Activated B cell treated with CpG ODN at 0.5 μM for 24 hours (primary cell): ENCODE data around the gene ENSA. TPM values are rescaled to one million over a fixed set of nuclear protein-coding genes. Genes with fewer than 3 reads are reported as not detected.
"Not testable (repeated sequence)": the region's sequence is repeated elsewhere in the genome, so short reads cannot be mapped to it uniquely, and the experiment has no call there.

Experiments
- ATAC-seq: fragments of 200-7000 bp; cut with Tn5 transposase; one replicate; pipeline ENCODE4 v1.10.0; 2021; ENCODE audit warnings: low read depth, mild to moderate bottlenecking, moderate library complexity
- CTCF ChIA-PET: fragments of 350-600 bp; sonication (Branson Sonifier 250); formaldehyde crosslinking; loops from one replicate; lab custom pipeline; 2021; ENCODE audit warnings: antibody characterized with exemption; lab: Charles Lee
- POLR2A ChIA-PET: fragments of 350-600 bp; sonication (Branson Sonifier 250); formaldehyde crosslinking; loops from one replicate; lab custom pipeline; 2021; ENCODE audit warnings: antibody characterized with exemption; lab: Charles Lee
- DNase-seq: peaks from one replicate; pipeline ENCODE4 v3.0.0; 2022
- H3K27ac Mint-ChIP-seq: one replicate; pipeline ENCODE4 v1.8.0; 2020; ENCODE audit warnings: mixed read lengths
- H3K27me3 Mint-ChIP-seq: one replicate; pipeline ENCODE4 v1.8.0; 2021; ENCODE audit warnings: mixed read lengths
- H3K36me3 Mint-ChIP-seq: one replicate; pipeline ENCODE4 v1.8.0; 2021; ENCODE audit warnings: low read depth, mixed read lengths
- H3K4me1 Mint-ChIP-seq: one replicate; pipeline ENCODE4 v1.8.0; 2021; ENCODE audit warnings: mixed read lengths
- H3K4me3 Mint-ChIP-seq: one replicate; pipeline ENCODE4 v1.8.0; 2020; ENCODE audit warnings: mild to moderate bottlenecking, mixed read lengths
- H3K9me3 Mint-ChIP-seq: one replicate; pipeline ENCODE4 v1.8.0; 2020; ENCODE audit warnings: mixed read lengths
- intact Hi-C: fragments of 100-400 bp; cut with micrococcal nuclease; formaldehyde crosslinking; loops from one replicate; pipeline ENCODE4 v1.15.1; 2024
- total RNA-seq: library from RNA; stranded (reverse); gene quantifications from 2 replicates; pipeline ENCODE4 v1.2.3, GENCODE V29; 2022
- TF ChIP-seq, protein P1 (sequence below): fragments of 200-600 bp; IDR thresholded peaks from one replicate; pipeline ENCODE4 v1.8.0; 2022; ENCODE audit warnings: antibody characterized with exemption, mild to moderate bottlenecking

The ENSA gene
- total RNA-seq, 1 donor from 2014 or later = 202 TPM

DNA sequence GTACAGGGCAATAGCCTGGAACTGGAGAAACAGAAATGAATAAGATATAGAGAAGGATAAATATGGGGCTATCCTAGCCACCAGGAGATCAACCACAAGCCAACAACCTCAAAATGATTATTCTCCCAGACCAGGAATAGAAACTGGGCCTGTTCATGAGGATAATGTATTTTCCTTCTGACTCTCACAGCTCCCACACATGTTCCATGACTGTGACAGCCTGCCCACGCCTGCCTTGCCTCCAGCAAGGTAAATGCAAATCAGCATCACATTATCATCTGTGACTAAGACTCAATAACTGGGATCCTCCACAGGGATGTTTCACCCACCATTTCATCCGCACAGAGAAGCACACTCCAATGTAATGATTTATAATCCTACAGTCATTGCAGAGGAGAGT, 3.3 kb downstream of the ENSA start:
- no peak for DNase-seq
- Mint-ChIP-seq H3K4me3 (no peak overlapping the region), H3K4me1 (peaks cover 31% of the 10 kb centered on the region), H3K27me3 (no peaks in the 10 kb centered on the region), H3K9me3 (no peaks in the 10 kb centered on the region), H3K36me3 (peaks cover 59% of the 10 kb centered on the region), H3K27ac (peak overlapping the region; percentile 30)
- ChIA-PET POLR2A (interaction anchor here (1.3 to 6.0 kb wide), 2 partner anchors 46 to 62 kb away, joined by 5 to 189 read pairs; partner anchors contain the start of gene MCL1), CTCF (interaction anchor here (4.9 kb wide), 1 partner anchor 64 kb away, joined by 58 read pairs; no protein-coding TSS in a partner anchor)
- ATAC-seq = no peak
- TF ChIP-seq, protein P1, sequence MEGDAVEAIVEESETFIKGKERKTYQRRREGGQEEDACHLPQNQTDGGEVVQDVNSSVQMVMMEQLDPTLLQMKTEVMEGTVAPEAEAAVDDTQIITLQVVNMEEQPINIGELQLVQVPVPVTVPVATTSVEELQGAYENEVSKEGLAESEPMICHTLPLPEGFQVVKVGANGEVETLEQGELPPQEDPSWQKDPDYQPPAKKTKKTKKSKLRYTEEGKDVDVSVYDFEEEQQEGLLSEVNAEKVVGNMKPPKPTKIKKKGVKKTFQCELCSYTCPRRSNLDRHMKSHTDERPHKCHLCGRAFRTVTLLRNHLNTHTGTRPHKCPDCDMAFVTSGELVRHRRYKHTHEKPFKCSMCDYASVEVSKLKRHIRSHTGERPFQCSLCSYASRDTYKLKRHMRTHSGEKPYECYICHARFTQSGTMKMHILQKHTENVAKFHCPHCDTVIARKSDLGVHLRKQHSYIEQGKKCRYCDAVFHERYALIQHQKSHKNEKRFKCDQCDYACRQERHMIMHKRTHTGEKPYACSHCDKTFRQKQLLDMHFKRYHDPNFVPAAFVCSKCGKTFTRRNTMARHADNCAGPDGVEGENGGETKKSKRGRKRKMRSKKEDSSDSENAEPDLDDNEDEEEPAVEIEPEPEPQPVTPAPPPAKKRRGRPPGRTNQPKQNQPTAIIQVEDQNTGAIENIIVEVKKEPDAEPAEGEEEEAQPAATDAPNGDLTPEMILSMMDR = no peak
- intact Hi-C loops = loop anchor here (5.0 to 10.0 kb wide), 3 partner anchors 264 to 719 kb away; partner anchors contain the start of genes RFX5, RPRD2 and ZNF687

DNA sequence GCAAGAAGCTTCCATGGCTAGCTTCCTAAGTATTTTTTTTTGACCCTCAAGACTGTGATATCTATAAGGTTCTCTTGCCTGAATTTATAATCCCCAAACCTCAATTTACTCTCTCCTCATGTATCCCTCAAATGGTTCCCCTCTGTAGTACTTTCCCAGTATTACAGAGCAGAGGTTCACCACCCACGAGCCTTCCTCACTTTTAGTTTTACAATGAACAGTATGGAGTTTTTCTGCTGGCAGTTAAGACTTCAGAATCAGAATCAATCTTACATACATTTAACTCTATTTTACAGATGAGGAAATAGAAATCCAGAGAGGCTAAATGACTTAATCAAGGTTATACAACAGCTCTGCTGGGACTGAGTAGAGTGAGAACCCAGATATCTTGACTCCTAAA, 4.9 kb downstream of the ENSA start:
- H3K36me3 Mint-ChIP-seq = peaks cover 73% of the 10 kb centered on the region
- POLR2A ChIA-PET = interaction anchor here (0.9 kb wide), 1 partner anchor 65 kb away, joined by 3 read pairs; no protein-coding TSS in a partner anchor
- H3K27ac Mint-ChIP-seq = not testable (repeated sequence)

DNA sequence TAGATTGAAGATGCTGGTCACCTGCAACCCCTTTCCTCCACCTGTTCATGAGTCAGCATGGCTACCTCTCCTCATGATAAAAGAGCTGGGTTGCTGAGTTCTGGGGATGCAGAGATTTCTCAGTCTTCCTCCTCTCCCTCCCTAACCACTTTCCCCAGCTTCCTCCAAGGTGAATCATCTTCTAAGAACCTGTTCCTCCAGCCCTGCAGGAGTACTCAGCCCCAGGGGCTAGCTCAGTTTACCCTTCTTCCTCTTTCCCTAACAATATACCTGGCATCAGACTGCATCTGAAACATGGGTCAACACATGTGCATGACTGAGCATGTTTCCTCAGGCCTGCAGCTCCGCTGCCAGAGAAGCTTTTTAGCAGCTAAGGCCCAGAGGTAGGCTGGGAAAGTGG, 5.3 kb downstream of the ENSA start:
- not testable (repeated sequence) for H3K27me3 Mint-ChIP-seq, H3K9me3 Mint-ChIP-seq, H3K4me3 Mint-ChIP-seq, H3K27ac Mint-ChIP-seq, ATAC-seq, DNase-seq
- H3K4me1 Mint-ChIP-seq = peaks cover 45% of the 10 kb centered on the region
- POLR2A ChIA-PET = interaction anchor here (0.9 kb wide), 1 partner anchor 64 kb away, joined by 3 read pairs; no protein-coding TSS in a partner anchor
- CTCF ChIA-PET = interaction anchor here (17.1 kb wide), 1 partner anchor 62 kb away, joined by 358 read pairs; no protein-coding TSS in a partner anchor
- intact Hi-C loops = loop anchor here (10.0 kb wide), 1 partner anchor 721 kb away; the partner anchor contains the start of gene RFX5
- H3K36me3 Mint-ChIP-seq = peaks cover 77% of the 10 kb centered on the region

More for the DNA sequence above, 4.9 kb downstream of the ENSA start:
- CTCF ChIA-PET = interaction anchor here (17.1 kb wide), 1 partner anchor 62 kb away, joined by 358 read pairs; no protein-coding TSS in a partner anchor
- not testable (repeated sequence) for ATAC-seq, H3K4me3 Mint-ChIP-seq, H3K9me3 Mint-ChIP-seq, H3K27me3 Mint-ChIP-seq, DNase-seq
- intact Hi-C loops = loop anchor here (10.0 kb wide), 1 partner anchor 720 kb away; the partner anchor contains the start of gene RFX5
- H3K4me1 Mint-ChIP-seq = peaks cover 41% of the 10 kb centered on the region

DNA sequence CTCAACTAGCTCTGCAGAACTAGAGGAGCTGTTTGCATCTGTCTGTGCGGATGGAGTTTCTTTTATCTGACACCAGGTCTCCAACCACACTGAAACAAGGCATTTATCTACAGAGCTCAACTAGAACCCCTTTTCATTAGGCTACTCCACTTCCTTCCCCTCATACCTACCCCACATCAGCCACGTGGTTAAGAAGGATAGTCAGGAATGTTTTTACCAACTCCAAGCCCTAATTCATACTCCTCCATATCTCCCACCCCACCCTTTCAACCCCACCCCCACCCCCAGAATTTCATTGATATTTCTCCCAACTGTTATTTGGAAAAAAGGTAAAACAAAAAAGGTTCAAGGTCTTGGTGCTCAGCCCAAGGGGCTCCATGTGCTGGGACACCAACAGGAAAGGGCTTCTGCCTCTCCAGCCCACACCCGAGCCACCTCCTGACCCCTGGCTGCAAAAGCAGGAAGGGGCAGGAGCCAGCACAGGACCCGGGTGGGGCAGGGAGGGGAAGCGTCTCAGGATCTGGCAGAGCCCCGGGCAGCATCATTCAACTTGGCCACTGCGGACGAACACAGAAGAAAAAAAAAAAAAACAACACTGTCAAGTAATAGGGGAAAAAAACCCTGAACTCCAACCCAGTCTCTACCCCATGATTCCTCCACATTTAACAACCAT, 7.0 kb downstream of the ENSA start:
- intact Hi-C loops = loop anchor here (10.0 kb wide), 1 partner anchor 722 kb away; the partner anchor contains the start of gene RFX5
- ATAC-seq (no peak), DNase-seq (no peak)
- CTCF ChIA-PET = interaction anchor here (0.6 to 17.1 kb wide), 5 partner anchors 9 to 91 kb away, joined by 3 to 358 read pairs (median 3); partner anchors contain the start of gene MCL1
- Mint-ChIP-seq H3K9me3 (no peaks in the 10 kb centered on the region), H3K27ac (peak overlapping the region; percentile 47), H3K4me1 (peaks cover 42% of the 10 kb centered on the region), H3K4me3 (no peak overlapping the region), H3K27me3 (no peaks in the 10 kb centered on the region), H3K36me3 (peaks cover 77% of the 10 kb centered on the region)
- POLR2A ChIA-PET = interaction anchor here (0.7 to 14.8 kb wide), 5 partner anchors 17 to 356 kb away, joined by 3 to 272 read pairs (median 4); no protein-coding TSS in a partner anchor
- TF ChIP-seq, protein P1 = no peak

DNA sequence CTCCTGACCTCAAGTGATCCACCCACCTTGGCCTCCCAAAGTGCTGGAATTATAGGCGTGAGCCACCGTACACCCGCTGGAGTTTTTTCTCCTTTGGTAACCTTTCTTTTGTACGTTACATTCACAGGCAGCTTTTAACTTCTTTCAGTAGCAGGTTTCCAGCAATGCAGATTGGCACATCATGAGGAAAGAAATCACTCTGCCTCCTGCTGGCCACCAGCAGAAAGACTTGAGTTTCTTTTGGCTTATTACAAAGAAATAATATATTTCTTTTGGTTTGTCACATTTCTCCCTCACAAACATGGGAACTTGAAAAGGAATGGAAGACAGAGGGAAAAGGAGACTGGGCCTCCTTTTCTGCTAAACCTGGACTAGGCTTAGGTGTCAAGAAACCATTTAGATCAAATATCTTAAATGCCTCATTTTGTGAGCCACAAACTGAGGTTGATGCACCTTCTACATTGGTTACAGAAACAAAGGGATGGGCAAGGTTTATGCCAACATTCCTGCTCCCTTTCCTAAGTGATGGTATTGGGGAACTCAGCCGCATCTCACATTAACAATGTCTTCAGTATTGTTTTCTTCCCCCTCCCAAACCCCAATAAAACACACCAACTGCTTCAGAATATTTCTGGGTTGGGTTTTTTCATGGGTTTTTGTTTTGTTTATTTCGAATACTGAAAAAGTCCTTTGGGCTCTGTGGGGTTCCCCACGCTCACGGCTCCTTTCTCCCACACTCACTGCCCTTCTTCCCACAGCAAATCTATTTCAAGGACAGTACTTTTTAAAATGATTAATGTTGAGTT, 7.7 kb downstream of the ENSA start:
- Mint-ChIP-seq H3K27ac (peak overlapping the region; percentile 82), H3K9me3 (no peaks in the 10 kb centered on the region), H3K27me3 (no peaks in the 10 kb centered on the region), H3K36me3 (peaks cover 75% of the 10 kb centered on the region), H3K4me3 (peak overlapping the region; percentile 28), H3K4me1 (peaks cover 36% of the 10 kb centered on the region)
- intact Hi-C loops = loop anchor here (1.0 to 10.0 kb wide), 5 partner anchors 8 to 723 kb away; partner anchors contain the start of genes MCL1 and RFX5
- no peak for DNase-seq
- TF ChIP-seq, protein P1 = no peak
- ATAC-seq = peak; percentile 82
- ChIA-PET POLR2A (interaction anchor here (0.5 to 14.8 kb wide), 6 partner anchors 16 to 304 kb away, joined by 4 to 272 read pairs (median 8); partner anchors contain the start of gene MCL1), CTCF (interaction anchor here (0.6 to 17.1 kb wide), 6 partner anchors 8 to 91 kb away, joined by 3 to 358 read pairs (median 4); partner anchors contain the start of gene MCL1)
